Measurements from ENCODE around the gene MICA. TPM values are rescaled to one million over a fixed set of nuclear protein-coding genes. Genes with fewer than 3 reads are reported as not detected.

MICA gene
- 76.7 and 80.9 TPM in 2 replicates for total RNA-seq

DNA sequence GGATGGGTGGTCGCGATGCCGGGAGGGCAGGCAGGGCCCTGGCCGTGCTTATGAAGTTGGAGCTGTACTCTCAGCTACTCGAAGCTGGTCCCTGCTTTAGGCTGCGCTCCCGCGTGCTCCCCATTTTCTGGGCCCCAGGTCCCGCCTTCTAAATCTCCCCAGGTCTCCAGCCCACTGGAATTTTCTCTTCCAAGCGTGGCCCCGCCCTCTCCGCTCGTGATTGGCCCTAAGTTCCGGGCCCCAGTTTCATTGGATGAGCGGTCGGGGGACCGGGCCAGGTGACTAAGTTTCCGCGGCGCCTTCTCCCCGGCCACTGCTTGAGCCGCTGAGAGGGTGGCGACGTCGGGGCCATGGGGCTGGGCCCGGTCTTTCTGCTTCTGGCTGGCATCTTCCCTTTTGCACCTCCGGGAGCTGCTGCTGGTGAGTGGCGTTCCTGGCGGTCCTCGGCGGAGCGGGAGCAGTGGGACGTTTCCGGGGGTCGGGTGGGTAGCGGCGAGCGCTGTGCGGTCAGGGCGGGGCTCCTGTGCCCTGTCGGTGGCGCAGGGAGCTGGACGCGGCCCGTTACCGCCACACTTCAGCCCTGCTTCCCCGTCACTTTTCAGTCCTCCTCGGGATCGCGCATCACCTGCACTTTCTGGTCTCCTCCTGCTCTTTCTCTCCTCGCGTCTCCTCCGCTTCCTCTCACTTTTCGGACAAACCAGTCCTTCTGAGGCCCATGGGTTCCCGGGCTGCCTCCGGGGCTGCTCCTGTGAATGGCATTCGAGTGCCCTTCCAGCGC is at the start of gene MICA:
Gene MICA (plus strand): TSS at position 313 of the 778 bp plus-strand sequence. CDS start 38 bp downstream, at position 351.

DNA sequence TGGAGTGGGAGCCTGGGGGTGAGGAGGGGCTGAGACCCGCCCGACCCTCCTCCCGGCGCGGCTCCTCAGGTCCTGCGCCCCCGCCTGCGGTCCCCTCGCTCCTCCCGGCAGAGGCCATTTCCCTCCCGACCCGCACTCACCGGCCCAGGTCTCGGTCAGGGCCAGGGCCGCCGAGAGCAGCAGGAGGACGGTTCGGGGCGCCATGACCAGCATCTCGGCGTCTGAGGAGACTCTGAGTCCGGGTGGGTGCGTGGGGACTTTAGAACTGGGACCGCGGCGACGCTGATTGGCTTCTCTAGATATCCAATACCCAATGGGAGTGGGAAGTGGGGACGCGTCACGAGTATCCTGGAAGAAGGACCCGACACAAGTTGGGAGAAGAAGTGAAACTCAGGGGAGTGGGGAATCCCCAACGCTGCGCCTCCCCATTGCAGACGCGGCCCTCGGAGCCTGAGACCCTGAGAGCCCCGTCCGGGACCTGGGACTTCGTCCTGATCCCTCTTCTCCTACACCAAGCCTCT is 46.4 kb upstream of the MICA start, which contains the start of gene HLA-B:
Gene HLA-B (minus strand): TSS at position 234 of the 521 bp plus-strand sequence. CDS start 21 bp downstream, at position 213.

Other genes starting within 250 kb of the MICA start
- 13.1 and 14.1 TPM in 2 replicates for gene CCHCR1, start 245.8 kb upstream of the MICA start, total RNA-seq
- gene TCF19, start 245.0 kb upstream of the MICA start, total RNA-seq = 1.8 and 2.0 TPM in 2 replicates
- gene POU5F1, start 232.9 kb upstream of the MICA start, total RNA-seq = 0.09 and 0.14 TPM in 2 replicates
- 56.9 and 219 TPM in 2 replicates for gene HLA-C, start 131.5 kb upstream of the MICA start, total RNA-seq
- 113 and 123 TPM in 2 replicates for gene HLA-B, start 46.4 kb upstream of the MICA start, total RNA-seq
- gene MICB, start 94.5 kb downstream of the MICA start, total RNA-seq = 8.2 and 8.4 TPM in 2 replicates
- not detected in 2 replicates for gene MCCD1, start 125.4 kb downstream of the MICA start, total RNA-seq
- gene DDX39B, start 138.4 kb downstream of the MICA start, total RNA-seq = 317 and 461 TPM in 2 replicates
- gene ATP6V1G2, start 143.0 kb downstream of the MICA start, total RNA-seq = 4.8 and 5.0 TPM in 2 replicates
- 27.3 and 31.5 TPM in 2 replicates for gene NFKBIL1, start 144.0 kb downstream of the MICA start, total RNA-seq
- not detected in 2 replicates for gene LTA, start 168.7 kb downstream of the MICA start, total RNA-seq
- gene TNF, start 172.0 kb downstream of the MICA start, total RNA-seq = not detected in 2 replicates
- not detected in 2 replicates for gene LTB, start 178.8 kb downstream of the MICA start, total RNA-seq
- gene LST1, start 182.7 kb downstream of the MICA start, total RNA-seq = not detected in 2 replicates
- gene NCR3, start 189.4 kb downstream of the MICA start, total RNA-seq = not detected in 2 replicates
- gene AIF1, start 211.6 kb downstream of the MICA start, total RNA-seq = not detected in 2 replicates
- gene PRRC2A, start 217.1 kb downstream of the MICA start, total RNA-seq = 18.6 and 21.4 TPM in 2 replicates
- 64.6 and 88.0 TPM in 2 replicates for gene BAG6, start 249.1 kb downstream of the MICA start, total RNA-seq

Measured in smooth muscle cell of bladder (primary cell).